Tibial nerve (tissue), 4 donors: ENCODE data around the gene CDH20.

Experiments
- CTCF ChIP-seq, 5 experiments: fragments of 200-600 bp in 3 of 5; fragments of 450-650 bp in 2 of 5; sonication (generic) in 3 of 5; IDR thresholded peaks; one replicate each; pipeline ENCODE4 v1.5.1; 2016 to 2019; ENCODE audit warnings: antibody characterized with exemption in 5 of 5, mild to moderate bottlenecking in 3 of 5, moderate library complexity in 2 of 5
- EP300 ChIP-seq, 2 donors: sonication (generic); formaldehyde crosslinking; IDR thresholded peaks; one replicate each; pipeline ENCODE4 v1.6.1; 2017; ENCODE audit warnings: antibody characterized with exemption in 2 of 2, mild to moderate bottlenecking in 1 of 2
- POLR2A ChIP-seq, 2 donors: fragments of 450-650 bp; IDR thresholded peaks; one replicate each; pipeline ENCODE4 v1.6.1; 2017; ENCODE audit warnings: antibody characterized with exemption in 2 of 2, mild to moderate bottlenecking in 2 of 2, moderate library complexity in 2 of 2

- TF ChIP-seq CTCF (IDR thresholded peaks at IDR 0.05) (no peak), POLR2A (IDR thresholded peaks at IDR 0.05) (no peak), EP300 (IDR thresholded peaks at IDR 0.05) (no peak)
These were observed 250.3 kb downstream of the CDH20 start for GRCh38 chr18:61583548-61583947.
